Activated naive CD8-positive, alpha-beta T cell treated with anti-CD3 and anti-CD28 coated beads for 36 hours (primary cell): ENCODE results near the gene NDUFB10. TPM values are rescaled to one million over a fixed set of nuclear protein-coding genes. Genes with fewer than 3 reads are reported as not detected.

Source experiments
- DNase-seq: peaks from one replicate; pipeline ENCODE4 v3.0.0; 2021
- H3K27ac Mint-ChIP-seq: one replicate; pipeline ENCODE4 v1.8.0; 2022; ENCODE audit warnings: mild to moderate bottlenecking, moderate library complexity, mixed read lengths
- H3K27me3 Mint-ChIP-seq: one replicate; pipeline ENCODE4 v1.8.0; 2022; ENCODE audit warnings: mild to moderate bottlenecking, mixed read lengths
- H3K36me3 Mint-ChIP-seq: one replicate; pipeline ENCODE4 v1.8.0; 2021; ENCODE audit warnings: mild to moderate bottlenecking, mixed read lengths
- H3K4me1 Mint-ChIP-seq: one replicate; pipeline ENCODE4 v1.8.0; 2021; ENCODE audit warnings: mixed read lengths
- H3K4me3 Mint-ChIP-seq: one replicate; pipeline ENCODE4 v1.8.0; 2022; ENCODE audit warnings: mild to moderate bottlenecking, moderate library complexity, mixed read lengths
- H3K9me3 Mint-ChIP-seq: one replicate; pipeline ENCODE4 v1.8.0; 2022; ENCODE audit warnings: mixed read lengths
- total RNA-seq, 2 experiments: library from RNA; stranded (reverse); gene quantifications; one replicate each; pipeline ENCODE4 v1.2.3, GENCODE V29; 2021

NDUFB10 gene
- 100 to 1,000 TPM; 138 to 141 TPM for total RNA-seq

DNA sequence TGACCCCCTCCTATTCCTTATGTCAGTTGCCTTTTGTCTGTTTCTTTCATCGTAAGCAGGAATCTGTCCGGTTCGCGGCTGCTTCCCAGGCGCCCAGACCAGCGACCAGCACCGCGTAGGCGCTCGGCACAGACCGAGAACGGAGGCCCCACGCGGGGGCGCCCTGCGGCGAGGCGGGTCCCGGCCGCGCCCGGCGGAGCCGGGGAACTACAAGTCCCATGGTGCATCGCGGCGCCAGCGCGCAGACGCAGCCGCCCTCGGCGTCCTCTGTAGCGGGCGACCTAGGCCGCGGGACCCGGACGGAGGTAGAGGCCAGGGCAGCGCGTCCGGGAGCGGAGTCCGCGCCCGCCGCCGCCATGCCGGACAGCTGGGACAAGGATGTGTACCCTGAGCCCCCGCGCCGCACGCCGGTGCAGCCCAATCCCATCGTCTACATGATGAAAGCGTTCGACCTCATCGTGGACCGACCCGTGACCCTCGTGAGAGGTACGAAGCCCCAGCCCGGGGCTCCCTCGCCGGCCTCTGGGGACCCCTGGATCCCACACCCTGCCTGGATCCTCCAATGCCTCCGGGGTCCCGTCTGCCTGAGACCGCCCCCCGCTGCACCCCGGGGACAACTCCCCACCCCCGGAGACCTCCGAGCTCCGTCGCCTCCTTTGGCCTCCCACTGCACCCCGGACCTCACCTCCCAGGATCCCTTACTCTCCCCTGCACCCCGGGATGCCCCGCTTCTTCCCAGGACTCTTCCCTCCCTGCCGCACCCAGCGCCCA, at the start of gene NDUFB10:
TSS of gene NDUFB10 (plus strand) at position 270 of the 771 bp plus-strand sequence. CDS start at position 357, 87 bp downstream.
- Mint-ChIP-seq H3K4me3 (peak within 1 kb of the TSS; percentile 92), H3K36me3 (peaks cover 45% of the 10 kb centered on the region), H3K27ac (peak within 1 kb of the TSS; percentile 90), H3K9me3 (no peaks in the 10 kb centered on the region), H3K4me1 (peaks cover 40% of the 10 kb centered on the region), H3K27me3 (peaks cover 27% of the 10 kb centered on the region)
- DNase-seq: peak; percentile 94

DNA sequence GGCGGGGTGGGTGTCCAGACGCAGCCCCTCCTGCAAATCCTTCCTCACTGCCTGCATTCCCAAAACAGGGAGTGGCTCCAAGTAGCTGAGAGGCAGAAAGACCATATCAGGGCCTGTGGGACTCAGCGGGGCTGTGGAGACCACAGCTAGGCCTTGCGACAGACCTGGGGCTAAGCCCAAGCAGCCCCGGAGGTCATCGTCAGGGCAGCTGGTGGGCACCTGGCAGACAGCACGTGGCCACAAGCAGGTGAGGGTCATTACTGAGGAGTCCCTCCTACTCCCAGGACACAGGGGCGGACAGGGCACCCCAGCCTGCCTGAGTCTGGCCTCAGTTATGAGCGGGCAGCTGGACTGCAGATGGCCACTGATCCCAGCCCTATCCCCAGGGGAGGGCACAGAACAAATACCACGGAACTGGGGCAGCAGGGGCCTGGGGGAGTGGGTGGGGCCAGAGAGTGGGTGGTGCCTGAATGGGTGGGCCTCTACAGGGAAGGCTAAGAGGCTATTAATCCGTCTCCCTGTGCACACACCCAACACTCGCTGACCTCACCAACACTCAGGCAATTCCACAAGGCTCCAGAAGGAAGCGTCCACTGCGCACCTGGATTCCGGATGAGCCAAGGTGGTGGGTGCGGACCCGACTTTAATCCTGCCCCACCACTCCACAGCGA, 49.6 kb upstream of the NDUFB10 start:
- Mint-ChIP-seq H3K27me3 (peaks cover 10% of the 10 kb centered on the region), H3K36me3 (no peaks in the 10 kb centered on the region), H3K4me1 (no peaks in the 10 kb centered on the region), H3K9me3 (no peaks in the 10 kb centered on the region), H3K4me3 (no peak overlapping the region), H3K27ac (no peak overlapping the region)
- DNase-seq: no peak

DNA sequence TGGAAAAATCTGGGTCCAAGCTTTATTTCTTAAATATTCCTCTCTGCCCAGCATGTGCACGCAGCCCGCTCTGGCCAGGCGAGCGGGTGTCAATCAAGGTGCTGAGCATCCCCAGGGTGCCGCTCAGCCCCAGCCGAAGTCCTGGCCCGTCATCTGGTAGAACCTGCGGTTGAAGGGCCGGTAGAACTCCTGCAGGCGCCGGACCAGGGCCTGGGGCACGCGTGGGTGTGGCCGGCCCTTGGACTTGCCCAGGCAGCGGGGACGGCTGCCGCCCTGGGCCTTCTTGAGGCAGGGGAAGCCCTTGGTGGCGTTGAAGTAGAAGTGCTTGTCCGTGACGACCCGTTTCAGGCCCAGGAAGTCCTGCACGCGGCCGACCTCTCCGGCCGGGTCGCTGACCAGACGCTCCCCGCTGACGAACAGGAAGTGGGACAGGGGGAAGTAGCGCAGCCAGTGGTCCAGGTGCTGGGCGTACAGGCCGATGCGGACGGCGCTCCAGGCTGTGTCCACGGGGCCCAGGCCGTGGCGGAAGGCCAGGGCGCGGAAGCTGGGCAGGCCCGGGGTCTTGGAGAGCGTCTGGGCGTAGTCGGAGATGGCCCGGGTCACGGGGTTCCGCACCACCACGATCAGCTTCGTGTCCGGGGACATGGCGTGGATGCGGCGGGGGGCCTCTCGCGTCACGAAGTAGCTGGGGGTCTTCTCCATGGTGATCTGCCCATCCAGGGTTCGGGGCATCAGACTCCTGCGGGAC, 47.7 kb upstream of the NDUFB10 start:
- no peaks in the 10 kb centered on the region for H3K36me3 Mint-ChIP-seq
- H3K4me1 Mint-ChIP-seq: no peaks in the 10 kb centered on the region
- peaks cover 24% of the 10 kb centered on the region for H3K27me3 Mint-ChIP-seq
- no peak overlapping the region for H3K4me3 Mint-ChIP-seq
- no peak overlapping the region for H3K27ac Mint-ChIP-seq
- DNase-seq: no peak
- no peaks in the 10 kb centered on the region for H3K9me3 Mint-ChIP-seq

DNA sequence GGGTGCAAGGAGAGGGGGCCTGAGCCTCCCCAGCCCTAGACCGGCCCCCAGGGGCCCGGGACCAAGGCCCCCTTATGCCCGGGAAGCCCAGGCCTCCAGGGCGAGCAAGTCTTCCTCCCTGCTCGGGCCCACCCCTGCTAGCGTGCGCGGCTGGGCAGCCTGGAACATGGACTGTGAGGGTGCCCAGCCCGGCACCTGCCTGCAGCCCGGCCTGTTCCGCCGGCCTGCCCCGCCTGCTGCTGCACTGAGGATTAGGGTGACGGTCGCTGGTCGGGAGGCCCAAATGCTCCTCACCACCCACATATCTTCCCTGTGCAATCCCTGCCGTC, 47.2 kb upstream of the NDUFB10 start:
- Mint-ChIP-seq H3K36me3 (no peaks in the 10 kb centered on the region), H3K4me1 (no peaks in the 10 kb centered on the region), H3K4me3 (no peak overlapping the region), H3K27me3 (peaks cover 29% of the 10 kb centered on the region), H3K27ac (no peak overlapping the region), H3K9me3 (no peaks in the 10 kb centered on the region)
- DNase-seq: no peak

GRCh38 chr16:1913327-1914083, 45.8 kb upstream of the NDUFB10 start:
- Mint-ChIP-seq H3K4me3 (no peak overlapping the region), H3K27me3 (peaks cover 33% of the 10 kb centered on the region), H3K36me3 (no peaks in the 10 kb centered on the region), H3K9me3 (no peaks in the 10 kb centered on the region), H3K4me1 (no peaks in the 10 kb centered on the region), H3K27ac (no peak overlapping the region)
- no peak for DNase-seq

DNA sequence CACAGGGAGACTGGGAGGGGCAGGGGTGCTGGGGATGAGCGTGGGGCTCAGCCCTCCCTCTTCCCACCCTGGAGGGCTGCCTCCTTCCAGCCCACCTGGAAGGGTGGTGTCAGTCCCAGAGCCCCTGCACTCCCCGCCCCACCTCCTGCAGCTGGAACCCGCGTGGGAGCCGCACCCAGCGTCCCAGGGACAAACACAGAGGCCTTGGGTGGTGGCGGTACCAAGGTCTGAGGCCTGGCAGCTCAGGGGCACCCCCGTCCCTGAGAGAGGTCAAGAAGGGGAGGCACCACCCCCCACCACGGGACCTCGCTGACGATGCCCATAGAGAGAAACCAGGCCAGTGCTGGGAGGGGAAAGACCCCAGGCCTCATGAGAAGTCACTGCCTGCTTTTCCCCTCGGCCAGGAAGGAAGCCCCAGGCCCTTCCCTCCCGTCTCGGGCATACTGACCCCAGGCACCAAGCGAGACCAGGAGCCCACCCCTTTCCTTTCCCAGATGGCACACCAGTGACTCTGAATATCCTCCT, 45.2 kb upstream of the NDUFB10 start:
- H3K4me3 Mint-ChIP-seq: no peak overlapping the region
- no peaks in the 10 kb centered on the region for H3K9me3 Mint-ChIP-seq
- no peaks in the 10 kb centered on the region for H3K36me3 Mint-ChIP-seq
- peaks cover 35% of the 10 kb centered on the region for H3K27me3 Mint-ChIP-seq
- no peaks in the 10 kb centered on the region for H3K4me1 Mint-ChIP-seq
- no peak overlapping the region for H3K27ac Mint-ChIP-seq
- no peak for DNase-seq

DNA sequence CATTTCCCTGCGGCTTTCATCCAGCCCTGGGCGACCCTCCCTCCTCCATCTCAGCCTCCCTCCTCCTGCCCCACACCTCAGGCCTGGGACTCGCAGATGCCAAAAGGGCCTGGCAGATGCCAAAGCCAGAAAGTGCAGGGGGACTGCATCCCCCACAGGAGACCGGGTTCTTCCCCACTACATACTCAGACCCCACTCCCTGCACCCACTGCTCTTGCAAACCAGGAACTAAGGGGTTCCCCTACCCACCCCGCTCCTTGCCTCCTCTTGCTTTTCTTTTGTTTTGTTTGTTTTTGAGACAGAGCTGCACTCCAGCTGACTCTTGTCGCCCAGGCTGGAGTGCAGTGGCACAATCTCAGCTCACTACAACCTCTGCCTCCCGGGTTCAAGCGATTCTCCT, 44.4 kb upstream of the NDUFB10 start:
- Mint-ChIP-seq H3K4me3 (no peak overlapping the region), H3K9me3 (no peaks in the 10 kb centered on the region), H3K27ac (no peak overlapping the region), H3K36me3 (no peaks in the 10 kb centered on the region), H3K27me3 (peaks cover 40% of the 10 kb centered on the region), H3K4me1 (no peaks in the 10 kb centered on the region)
- DNase-seq: no peak

- Mint-ChIP-seq H3K27ac (no peak overlapping the region), H3K4me1 (no peaks in the 10 kb centered on the region), H3K27me3 (peaks cover 50% of the 10 kb centered on the region), H3K9me3 (no peaks in the 10 kb centered on the region), H3K4me3 (no peak overlapping the region), H3K36me3 (no peaks in the 10 kb centered on the region)
- DNase-seq: no peak
Observed at GRCh38 chr16:1915732-1916639, 43.4 kb upstream of the NDUFB10 start.

DNA sequence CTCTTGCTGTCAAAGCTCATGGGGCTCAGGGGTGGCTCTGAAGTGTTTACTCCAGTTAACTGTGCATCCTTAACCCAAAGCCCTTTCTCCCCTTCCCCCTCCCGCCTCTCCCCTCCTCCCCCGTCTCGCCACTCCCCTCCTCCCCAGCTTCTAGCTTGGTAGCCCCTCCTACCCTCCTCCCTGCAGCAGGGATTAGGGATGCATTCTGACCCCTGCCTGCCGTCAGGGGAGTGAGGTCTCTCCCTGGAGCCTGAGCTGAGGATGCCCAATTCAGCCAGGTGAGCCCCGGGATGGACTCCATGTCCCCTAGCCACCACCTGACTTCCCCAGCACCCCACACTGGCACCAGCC, 42.7 kb upstream of the NDUFB10 start:
- H3K27me3 Mint-ChIP-seq: peaks cover 56% of the 10 kb centered on the region
- H3K27ac Mint-ChIP-seq: no peak overlapping the region
- H3K4me3 Mint-ChIP-seq: no peak overlapping the region
- H3K4me1 Mint-ChIP-seq: no peaks in the 10 kb centered on the region
- H3K36me3 Mint-ChIP-seq: no peaks in the 10 kb centered on the region
- DNase-seq: no peak
- no peaks in the 10 kb centered on the region for H3K9me3 Mint-ChIP-seq

DNA sequence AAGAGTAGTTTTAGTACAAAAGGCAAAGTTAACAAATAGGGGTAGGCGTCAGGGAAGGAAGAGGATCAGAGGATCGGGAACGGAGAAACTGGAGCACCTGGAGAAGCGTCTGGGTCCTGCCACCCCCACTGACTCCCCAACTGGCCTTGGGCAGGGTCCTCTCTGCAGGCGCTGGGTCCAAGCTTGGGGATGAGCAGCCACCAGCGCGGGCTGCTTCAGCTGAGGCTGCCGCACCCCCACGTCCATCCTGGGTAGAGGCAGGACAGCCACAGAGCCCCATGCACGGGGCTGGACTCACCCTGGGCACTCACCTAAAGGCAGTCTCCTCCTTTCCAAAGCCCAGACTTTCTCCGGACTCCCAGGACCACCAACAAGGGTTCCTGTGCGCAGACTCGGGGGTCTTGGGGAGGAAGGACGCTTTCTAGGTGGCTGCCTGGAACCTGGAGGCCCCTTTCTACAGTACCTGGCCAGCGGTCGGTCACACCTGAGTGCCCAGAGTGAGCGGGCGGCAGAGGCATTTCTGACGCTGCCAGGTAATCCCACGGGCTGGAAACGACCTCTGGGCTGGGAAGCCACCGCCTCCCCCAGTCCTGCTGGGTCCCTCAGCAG, 42.2 kb upstream of the NDUFB10 start:
- peaks cover 61% of the 10 kb centered on the region for H3K27me3 Mint-ChIP-seq
- no peak overlapping the region for H3K4me3 Mint-ChIP-seq
- H3K9me3 Mint-ChIP-seq: no peaks in the 10 kb centered on the region
- no peak for DNase-seq
- no peak overlapping the region for H3K27ac Mint-ChIP-seq
- H3K36me3 Mint-ChIP-seq: no peaks in the 10 kb centered on the region
- no peaks in the 10 kb centered on the region for H3K4me1 Mint-ChIP-seq

DNA sequence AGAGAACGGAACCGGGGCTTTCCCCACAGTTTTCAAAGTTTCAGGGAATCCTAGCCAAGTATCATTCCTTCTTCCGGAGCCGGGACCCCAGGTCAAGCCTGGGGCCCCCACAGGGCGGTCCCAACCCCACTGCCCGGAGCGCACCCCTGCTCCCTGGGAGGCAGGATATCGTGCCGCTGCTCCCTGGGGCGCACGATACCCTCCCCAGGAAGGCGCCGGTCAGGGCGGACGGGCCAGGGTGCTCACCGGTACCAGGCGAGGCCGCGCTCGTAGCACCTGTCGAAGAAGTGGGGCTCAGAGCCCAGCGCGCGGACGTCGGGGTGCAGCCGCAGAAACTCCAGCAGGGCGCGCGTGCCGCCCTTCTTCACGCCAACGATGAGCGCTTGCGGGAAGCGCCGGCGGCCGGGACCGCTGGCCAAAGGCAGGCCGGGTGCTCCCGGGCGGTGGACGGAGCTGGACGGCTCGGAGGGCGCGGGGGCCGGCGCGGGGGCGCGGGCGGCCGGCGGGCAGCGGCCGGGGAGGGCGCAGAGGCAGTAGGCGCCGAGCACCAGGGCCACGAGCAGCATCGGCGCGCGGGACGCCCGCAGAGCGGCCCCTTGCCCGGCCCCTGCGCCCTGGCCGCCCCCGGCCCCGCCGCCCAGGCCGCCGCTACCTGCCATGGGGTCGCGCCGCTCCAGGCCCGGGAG, 41.5 kb upstream of the NDUFB10 start:
- H3K4me3 Mint-ChIP-seq: no peak overlapping the region
- H3K27me3 Mint-ChIP-seq: peaks cover 67% of the 10 kb centered on the region
- no peak overlapping the region for H3K27ac Mint-ChIP-seq
- no peaks in the 10 kb centered on the region for H3K36me3 Mint-ChIP-seq
- DNase-seq: no peak
- no peaks in the 10 kb centered on the region for H3K4me1 Mint-ChIP-seq
- no peaks in the 10 kb centered on the region for H3K9me3 Mint-ChIP-seq

- Mint-ChIP-seq H3K27me3 (peaks cover 75% of the 10 kb centered on the region), H3K4me3 (no peak within 1 kb of the TSS), H3K4me1 (no peaks in the 10 kb centered on the region), H3K36me3 (no peaks in the 10 kb centered on the region), H3K9me3 (no peaks in the 10 kb centered on the region), H3K27ac (no peak within 1 kb of the TSS)
- DNase-seq: no peak
Observed at GRCh38 chr16:1918351-1919326, 40.7 kb upstream of the NDUFB10 start, which contains the start of gene HS3ST6. Gene HS3ST6, minus strand, starts transcription at chr16:1918415. Its CDS starts 92 bp downstream, at chr16:1918323.
